PC-9 (cell line): ENCODE results near the gene VSX1.

ENCODE experiments used
- CTCF ChIP-seq: fragments of 200-600 bp; sonication (generic); conservative IDR thresholded peaks from 2 replicates; pipeline ENCODE4 v1.6.1; 2017; ENCODE audit warnings: mixed run types, antibody characterized with exemption, mild to moderate bottlenecking, moderate library complexity
- EZH2 ChIP-seq: fragments of 200-600 bp; sonication (generic); IDR thresholded peaks from 2 replicates; pipeline ENCODE4 v1.8.0; 2017; ENCODE audit warnings: antibody characterized with exemption, low read depth

GRCh38 chr20:25058051-25058846 is 23.7 kb downstream of the VSX1 start, which contains the start of gene ACSS1:
- no peak for TF ChIP-seq CTCF
- no peak for TF ChIP-seq EZH2
